Cardiac muscle cell (in vitro differentiated cells and primary cell): ENCODE results near the gene DGKB. TPM values are rescaled to one million over a fixed set of nuclear protein-coding genes. Genes with fewer than 3 reads are reported as not detected.
A peak's percentile ranks its signal among the peaks of the same experiment; 100 is the strongest.

Experiments
- DNase-seq, 2 donors: peaks; one replicate each; pipeline versions ENCODE4 v3.0.0 to v3.0.0-alpha.2; 2010 to 2017; ENCODE audit warnings: low read depth in 1 of 2, low spot score in 1 of 2
- H3K27ac ChIP-seq: fragments of 200-600 bp; sonication (generic); 2 replicates; pipeline ENCODE4 v1.5.1; 2016
- H3K27me3 ChIP-seq: fragments of 200-600 bp; sonication (generic); 2 replicates; pipeline ENCODE4 v1.6.0; 2016; ENCODE audit warnings: control low read depth
- H3K36me3 ChIP-seq: fragments of 200-600 bp; sonication (generic); 2 replicates; pipeline ENCODE4 v1.5.1; 2016; ENCODE audit warnings: control low read depth
- H3K4me1 ChIP-seq: fragments of 200-600 bp; sonication (generic); 2 replicates; pipeline ENCODE4 v1.8.1; 2017; ENCODE audit warnings: low read depth, mild to moderate bottlenecking, mixed run types
- H3K4me3 ChIP-seq: fragments of 200-600 bp; sonication (generic); 2 replicates; pipeline ENCODE4 v1.5.1; 2016; ENCODE audit warnings: mild to moderate bottlenecking
- H3K9me3 ChIP-seq: fragments of 200-600 bp; sonication (generic); 2 replicates; pipeline ENCODE4 v1.5.1; 2017; ENCODE audit warnings: low read depth, mild to moderate bottlenecking, control low read depth
- CTCF ChIP-seq: IDR thresholded peaks from 2 replicates; pipeline ENCODE4 v1.5.1; 2012; ENCODE audit warnings: low read depth, mild to moderate bottlenecking, low read length
- polyA plus RNA-seq: library from polyadenylated mRNA; unstranded; fragments of >200 nt; fragmentation: Nextera tagmentation; extraction: Ambion mirVana; gene quantifications from 2 replicates; pipeline ENCODE4 v1.2.1, GENCODE V29; 2016
- total RNA-seq: library from RNA; depleted of rRNA; stranded (reverse); fragments of >200 nt; gene quantifications from 2 replicates; pipeline ENCODE4 v1.2.3, GENCODE V29; 2016

Gene DGKB
- total and polyA plus RNA-seq, 2 experiments from 2014 or later = 0.07 to 0.86 TPM

GRCh38 chr7:14666304-14666703 is 236.2 kb downstream of the DGKB start:
- Histone ChIP-seq H3K27me3 (no peaks in the 10 kb centered on the region), H3K4me1 (no peaks in the 10 kb centered on the region), H3K36me3 (no peaks in the 10 kb centered on the region), H3K27ac (no peak overlapping the region), H3K4me3 (no peak overlapping the region), H3K9me3 (no peaks in the 10 kb centered on the region)
- TF ChIP-seq CTCF = no peak
- no peak for DNase-seq

- H3K4me3 ChIP-seq = no peak overlapping the region
- H3K27me3 ChIP-seq = no peaks in the 10 kb centered on the region
- DNase-seq = no peak
- H3K36me3 ChIP-seq = no peaks in the 10 kb centered on the region
- H3K27ac ChIP-seq = no peak overlapping the region
- no peaks in the 10 kb centered on the region for H3K4me1 ChIP-seq
- H3K9me3 ChIP-seq = no peaks in the 10 kb centered on the region
- no peak for TF ChIP-seq CTCF
Measured at GRCh38 chr7:14639801-14640200, 262.8 kb downstream of the DGKB start.

- DNase-seq = no peak
- Histone ChIP-seq H3K9me3 (no peaks in the 10 kb centered on the region), H3K36me3 (no peaks in the 10 kb centered on the region), H3K4me1 (no peaks in the 10 kb centered on the region), H3K27me3 (no peaks in the 10 kb centered on the region), H3K27ac (no peak overlapping the region), H3K4me3 (no peak overlapping the region)
- TF ChIP-seq CTCF = no peak
Measured at GRCh38 chr7:14639329-14639728, 263.2 kb downstream of the DGKB start.

DNA sequence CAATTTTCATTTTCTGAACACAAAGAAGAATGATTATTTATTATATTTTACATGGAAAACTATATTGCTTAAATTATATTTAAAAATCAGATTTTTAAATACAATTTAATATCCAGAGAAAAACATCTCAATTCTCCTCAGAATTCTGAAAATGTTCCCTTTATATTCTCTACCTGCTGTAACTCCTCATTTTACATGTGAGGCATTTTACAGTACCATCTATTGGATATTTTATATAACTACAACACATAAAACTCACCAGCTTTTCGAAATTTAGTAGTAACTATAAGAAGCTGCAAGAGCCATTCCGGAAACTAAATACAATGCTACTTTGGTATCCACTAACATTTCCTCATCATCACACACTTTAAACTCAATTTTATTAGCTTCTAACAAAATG is 264.6 kb downstream of the DGKB start:
- Histone ChIP-seq H3K4me1 (no peaks in the 10 kb centered on the region), H3K36me3 (no peaks in the 10 kb centered on the region), H3K27ac (no peak overlapping the region), H3K4me3 (no peak overlapping the region), H3K9me3 (no peaks in the 10 kb centered on the region), H3K27me3 (no peaks in the 10 kb centered on the region)
- DNase-seq = peak in 1 of 2 donors; percentile 2
- no peak for TF ChIP-seq CTCF

GRCh38 chr7:14635955-14636354 is 266.6 kb downstream of the DGKB start:
- Histone ChIP-seq H3K27ac (no peak overlapping the region), H3K27me3 (no peaks in the 10 kb centered on the region), H3K4me1 (no peaks in the 10 kb centered on the region), H3K4me3 (no peak overlapping the region), H3K36me3 (no peaks in the 10 kb centered on the region), H3K9me3 (no peaks in the 10 kb centered on the region)
- DNase-seq = no peak
- TF ChIP-seq CTCF = no peak

GRCh38 chr7:14630048-14630447 is 272.5 kb downstream of the DGKB start:
- no peak for TF ChIP-seq CTCF
- Histone ChIP-seq H3K27me3 (no peaks in the 10 kb centered on the region), H3K36me3 (no peaks in the 10 kb centered on the region), H3K9me3 (no peaks in the 10 kb centered on the region), H3K4me3 (no peak overlapping the region), H3K4me1 (no peaks in the 10 kb centered on the region), H3K27ac (no peak overlapping the region)
- no peak for DNase-seq
